Hypothalamus (tissue), 51 donors: ENCODE measurements around the gene CDKN2AIP.

Experiments
- DNase-seq, 51 donors: peaks; one replicate each; lab custom pipeline; 2025; lab: John Stamatoyannopoulos, UW

CDKN2AIP gene

GRCh38 chr4:183485411-183486160, 41.1 kb downstream of the CDKN2AIP start:
- DNase-seq: no peak

GRCh38 chr4:183492791-183493222, 48.4 kb downstream of the CDKN2AIP start:
- no peak for DNase-seq

- DNase-seq: no peak
Measured at GRCh38 chr4:183493246-183493645, 48.8 kb downstream of the CDKN2AIP start.

GRCh38 chr4:183495184-183495583, 50.7 kb downstream of the CDKN2AIP start:
- no peak for DNase-seq
